Suprapubic skin (tissue), 4 donors: Measurements from ENCODE around the gene GNGT2. TPM values are rescaled to one million over a fixed set of nuclear protein-coding genes. Genes with fewer than 3 reads are reported as not detected.
"Not testable (repeated sequence)": the region's sequence is repeated elsewhere in the genome, so short reads cannot be mapped to it uniquely, and the experiment has no call there.

Source experiments
- DNase-seq, 2 donors: peaks; one replicate each; pipeline ENCODE4 v3.0.0-alpha.2; 2019; ENCODE audit warnings: low spot score in 2 of 2
- H3K27ac ChIP-seq: fragments of 200-600 bp; sonication (generic); one replicate; pipeline ENCODE4 v1.5.1; 2019
- H3K27me3 ChIP-seq: fragments of 200-600 bp; sonication (generic); one replicate; pipeline ENCODE4 v1.5.1; 2019
- H3K36me3 ChIP-seq: fragments of 200-600 bp; sonication (generic); one replicate; pipeline ENCODE4 v1.5.1; 2019
- H3K4me1 ChIP-seq: fragments of 200-600 bp; sonication (generic); one replicate; pipeline ENCODE4 v1.5.1; 2019
- H3K4me3 ChIP-seq: fragments of 200-600 bp; sonication (generic); one replicate; pipeline ENCODE4 v1.5.1; 2019; ENCODE audit warnings: mild to moderate bottlenecking
- H3K9me3 ChIP-seq: fragments of 200-600 bp; sonication (generic); one replicate; pipeline ENCODE4 v1.5.1; 2019
- EP300 ChIP-seq: sonication (generic); formaldehyde crosslinking; IDR thresholded peaks from one replicate; pipeline ENCODE4 v1.6.1; 2017; ENCODE audit warnings: antibody characterized with exemption
- POLR2A ChIP-seq, 2 donors: fragments of 450-650 bp; IDR thresholded peaks; one replicate each; pipeline ENCODE4 v1.6.1; 2017; ENCODE audit warnings: antibody characterized with exemption in 2 of 2, mild to moderate bottlenecking in 2 of 2, moderate library complexity in 2 of 2
- POLR2AphosphoS5 ChIP-seq, 3 donors: sonication (generic); formaldehyde crosslinking; IDR thresholded peaks; one replicate each; pipeline ENCODE4 v1.6.1; 2017; ENCODE audit warnings: antibody characterized with exemption in 3 of 3
- WGBS: methylation state at CpG from one replicate; pipeline ENCODE4 v1.1.5; 2018; 5-methylcytosine and 5-hydroxymethylcytosine counted together
- total RNA-seq, 4 donors: library from RNA; depleted of rRNA; stranded (reverse); fragments of >200 nt; gene quantifications; one replicate each; pipeline ENCODE4 v1.1.0, GENCODE V29; 2016
- TF ChIP-seq, protein P1 (sequence below), 2 donors: fragments of 200-600 bp in 1 of 2; fragments of 450-650 bp in 1 of 2; sonication (generic) in 1 of 2; IDR thresholded peaks; one replicate each; pipeline ENCODE4 v1.5.1; 2016 to 2019; ENCODE audit warnings: antibody characterized with exemption in 2 of 2, mild to moderate bottlenecking in 1 of 2, moderate library complexity in 1 of 2

The GNGT2 gene
- total RNA-seq, 4 donors from 2014 or later: 1.7 TPM; not detected in 3

GRCh38 chr17:49183801-49184200, 26.6 kb downstream of the GNGT2 start:
- peaks cover 9% of the 10 kb centered on the region for H3K9me3 ChIP-seq
- peaks cover 5% of the 10 kb centered on the region for H3K27me3 ChIP-seq
- H3K27ac ChIP-seq: no peak overlapping the region
- no peaks in the 10 kb centered on the region for H3K4me1 ChIP-seq
- H3K4me3 ChIP-seq: no peak overlapping the region
- DNase-seq: no peak
- 88% methylated on average over 3 of the region's 7 CpGs for WGBS
- no peak for TF ChIP-seq POLR2AphosphoS5 (IDR thresholded peaks at IDR 0.05)
- no peak for TF ChIP-seq EP300
- H3K36me3 ChIP-seq: no peaks in the 10 kb centered on the region

DNA sequence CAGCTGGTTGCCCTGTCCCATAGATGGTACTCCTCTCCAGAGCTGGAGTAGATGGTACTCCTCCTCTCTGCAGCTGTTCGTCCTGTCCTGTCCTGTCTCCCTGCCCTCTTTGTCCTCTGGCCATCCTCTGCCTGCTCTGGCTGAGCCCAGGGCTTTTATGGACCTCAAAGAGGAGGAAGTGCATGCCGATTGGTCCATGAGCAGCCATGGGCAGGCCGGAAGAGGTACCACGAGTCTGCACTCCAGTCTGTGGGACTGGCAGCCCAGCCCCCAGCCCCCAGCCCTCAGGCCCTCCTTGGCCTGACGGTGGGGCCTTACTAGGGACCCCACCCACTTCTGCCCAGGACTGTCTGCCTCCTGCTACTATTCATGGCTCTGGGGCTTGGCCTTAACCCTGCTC, 27.0 kb downstream of the GNGT2 start:
- Histone ChIP-seq H3K36me3 (no peaks in the 10 kb centered on the region), H3K9me3 (peaks cover 9% of the 10 kb centered on the region), H3K4me3 (no peak overlapping the region), H3K27me3 (peaks cover 5% of the 10 kb centered on the region), H3K4me1 (no peaks in the 10 kb centered on the region), H3K27ac (no peak overlapping the region)
- no peak for TF ChIP-seq EP300
- TF ChIP-seq POLR2A (IDR thresholded peaks at IDR 0.05): no peak
- TF ChIP-seq POLR2AphosphoS5 (IDR thresholded peaks at IDR 0.05): no peak
- TF ChIP-seq, protein P1, sequence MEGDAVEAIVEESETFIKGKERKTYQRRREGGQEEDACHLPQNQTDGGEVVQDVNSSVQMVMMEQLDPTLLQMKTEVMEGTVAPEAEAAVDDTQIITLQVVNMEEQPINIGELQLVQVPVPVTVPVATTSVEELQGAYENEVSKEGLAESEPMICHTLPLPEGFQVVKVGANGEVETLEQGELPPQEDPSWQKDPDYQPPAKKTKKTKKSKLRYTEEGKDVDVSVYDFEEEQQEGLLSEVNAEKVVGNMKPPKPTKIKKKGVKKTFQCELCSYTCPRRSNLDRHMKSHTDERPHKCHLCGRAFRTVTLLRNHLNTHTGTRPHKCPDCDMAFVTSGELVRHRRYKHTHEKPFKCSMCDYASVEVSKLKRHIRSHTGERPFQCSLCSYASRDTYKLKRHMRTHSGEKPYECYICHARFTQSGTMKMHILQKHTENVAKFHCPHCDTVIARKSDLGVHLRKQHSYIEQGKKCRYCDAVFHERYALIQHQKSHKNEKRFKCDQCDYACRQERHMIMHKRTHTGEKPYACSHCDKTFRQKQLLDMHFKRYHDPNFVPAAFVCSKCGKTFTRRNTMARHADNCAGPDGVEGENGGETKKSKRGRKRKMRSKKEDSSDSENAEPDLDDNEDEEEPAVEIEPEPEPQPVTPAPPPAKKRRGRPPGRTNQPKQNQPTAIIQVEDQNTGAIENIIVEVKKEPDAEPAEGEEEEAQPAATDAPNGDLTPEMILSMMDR (IDR thresholded peaks at IDR 0.05): no peak
- WGBS: 91% methylated on average over 4 of the region's 5 CpGs
- DNase-seq: no peak

GRCh38 chr17:49180998-49181635, 29.3 kb downstream of the GNGT2 start:
- Histone ChIP-seq H3K27ac (no peak overlapping the region), H3K4me1 (no peaks in the 10 kb centered on the region), H3K27me3 (peaks cover 8% of the 10 kb centered on the region), H3K9me3 (peaks cover 13% of the 10 kb centered on the region), H3K4me3 (no peak overlapping the region), H3K36me3 (no peaks in the 10 kb centered on the region)
- DNase-seq: no peak
- TF ChIP-seq POLR2AphosphoS5 (IDR thresholded peaks at IDR 0.05) (no peak), POLR2A (IDR thresholded peaks at IDR 0.05) (no peak), EP300 (no peak)
- TF ChIP-seq, protein P1 (IDR thresholded peaks at IDR 0.05): no peak
- 82% methylated on average over 6 of the region's 6 CpGs for WGBS

DNA sequence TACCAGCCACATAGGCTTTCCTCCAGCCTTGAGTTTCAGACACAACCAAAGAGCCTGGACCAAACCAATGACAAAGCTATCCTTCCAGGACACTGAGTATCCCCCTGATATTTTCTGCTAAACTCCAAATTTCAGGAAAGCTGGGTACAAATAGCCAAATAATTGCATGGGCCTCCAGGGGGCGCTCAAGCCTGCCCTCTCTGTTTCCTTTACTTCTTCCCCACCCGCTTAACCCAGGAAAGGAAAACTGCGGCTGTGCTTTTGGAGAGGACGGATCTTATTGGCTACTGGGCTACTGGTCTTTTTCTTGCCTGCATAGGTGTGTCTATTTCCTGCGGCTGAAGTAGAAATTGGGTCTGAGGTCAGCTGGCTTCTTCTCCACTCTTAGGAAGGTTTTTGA, 30.1 kb downstream of the GNGT2 start:
- peaks cover 8% of the 10 kb centered on the region for H3K27me3 ChIP-seq
- no peak for TF ChIP-seq POLR2AphosphoS5 (IDR thresholded peaks at IDR 0.05)
- TF ChIP-seq EP300: no peak
- TF ChIP-seq POLR2A (IDR thresholded peaks at IDR 0.05): no peak
- TF ChIP-seq, protein P1 (IDR thresholded peaks at IDR 0.05): peak; percentile 30 to 69
- no peaks in the 10 kb centered on the region for H3K4me1 ChIP-seq
- no peak overlapping the region for H3K4me3 ChIP-seq
- peak; percentile 74 to 84 for DNase-seq
- 15% methylated on average over 5 of the region's 5 CpGs for WGBS
- no peaks in the 10 kb centered on the region for H3K36me3 ChIP-seq
- peaks cover 16% of the 10 kb centered on the region for H3K9me3 ChIP-seq
- H3K27ac ChIP-seq: no peak overlapping the region

DNA sequence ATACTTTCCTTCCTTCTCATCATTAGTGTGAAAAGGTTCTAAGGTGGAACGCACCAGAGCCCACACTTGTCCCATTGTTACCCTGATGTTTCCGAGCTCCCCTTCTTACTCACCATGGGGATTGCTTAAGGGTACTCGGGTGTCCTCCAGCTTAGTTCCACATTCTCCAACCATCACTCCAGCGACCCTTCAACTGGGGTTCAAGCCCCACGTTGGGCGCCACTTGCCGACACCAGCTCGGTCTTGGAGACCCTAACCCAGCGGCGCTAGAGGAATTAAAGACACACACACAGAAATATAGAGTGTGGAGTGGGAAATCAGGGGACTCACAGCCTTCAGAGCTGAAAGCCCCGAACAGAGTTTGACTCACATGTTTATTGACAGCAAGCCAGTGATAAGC, 34.4 kb downstream of the GNGT2 start:
- H3K4me3 ChIP-seq, DNase-seq, H3K4me1 ChIP-seq, H3K27ac ChIP-seq, H3K27me3 ChIP-seq, H3K36me3 ChIP-seq: not testable (repeated sequence)
- WGBS: 92% methylated on average over 11 of the region's 11 CpGs
- peaks cover 11% of the 10 kb centered on the region for H3K9me3 ChIP-seq

- not testable (repeated sequence) for H3K27ac ChIP-seq, H3K36me3 ChIP-seq, H3K4me3 ChIP-seq, H3K4me1 ChIP-seq, H3K9me3 ChIP-seq, DNase-seq
- peaks cover 49% of the 10 kb centered on the region for H3K27me3 ChIP-seq
- 87% methylated on average over 3 of the region's 3 CpGs for WGBS
Measured at GRCh38 chr17:49170711-49171110, 39.7 kb downstream of the GNGT2 start.

DNA sequence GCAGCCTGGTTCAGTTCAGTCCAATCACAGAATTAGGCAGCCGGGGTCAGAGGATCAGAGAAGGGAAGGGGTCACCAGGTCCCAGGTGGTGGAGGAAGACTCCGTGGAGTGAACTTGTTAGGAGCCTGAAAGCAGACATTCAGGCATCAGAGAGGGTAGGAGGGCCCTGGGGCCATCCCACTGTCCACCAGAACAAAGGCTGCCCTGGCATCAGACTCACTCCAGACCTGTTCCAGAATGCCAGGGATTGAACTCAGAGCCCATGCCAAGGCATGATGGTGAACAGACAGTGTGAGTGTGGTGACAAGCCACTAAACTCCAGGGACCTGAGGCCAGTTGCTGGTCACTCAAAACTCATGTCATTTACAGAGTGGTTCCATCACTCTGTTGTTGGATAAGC, 40.2 kb downstream of the GNGT2 start:
- no peak overlapping the region for H3K27ac ChIP-seq
- no peaks in the 10 kb centered on the region for H3K9me3 ChIP-seq
- H3K4me3 ChIP-seq: no peak overlapping the region
- no peaks in the 10 kb centered on the region for H3K4me1 ChIP-seq
- DNase-seq: no peak
- no peak for TF ChIP-seq POLR2AphosphoS5 (IDR thresholded peaks at IDR 0.05)
- TF ChIP-seq POLR2A (IDR thresholded peaks at IDR 0.05): no peak
- TF ChIP-seq EP300: no peak
- TF ChIP-seq, protein P1 (IDR thresholded peaks at IDR 0.05): no peak
- WGBS: 90% methylated on average over 2 of the region's 2 CpGs
- H3K36me3 ChIP-seq: no peaks in the 10 kb centered on the region
- peaks cover 50% of the 10 kb centered on the region for H3K27me3 ChIP-seq
